DMS79 treated with DMSO at 0.1 percent for 48 hours (cell line): Measurements from ENCODE around the gene C16orf89.
"Not testable (repeated sequence)": the region's sequence is repeated elsewhere in the genome, so short reads cannot be mapped to it uniquely, and the experiment has no call there.

ENCODE experiments used
- DNase-seq: peaks from one replicate; lab custom pipeline; 2025; lab: John Stamatoyannopoulos, UW

C16orf89 gene

GRCh38 chr16:5065813-5066212 is at the start of gene C16orf89:
Gene C16orf89 (minus strand): TSS chr16:5065956. CDS start chr16:5065908, 48 bp downstream.
- DNase-seq: peak; percentile 32

- DNase-seq: not testable (repeated sequence)
Observed at GRCh38 chr16:5110933-5111332, 45.2 kb upstream of the C16orf89 start.

- no peak for DNase-seq
Observed at GRCh38 chr16:5108505-5109158, 42.9 kb upstream of the C16orf89 start.

GRCh38 chr16:5105039-5105438 is 39.3 kb upstream of the C16orf89 start:
- peak; percentile 37 for DNase-seq

- peak; percentile 65 for DNase-seq
Observed at GRCh38 chr16:5103296-5104032, 37.7 kb upstream of the C16orf89 start.

- DNase-seq: peak; percentile 67
Observed at GRCh38 chr16:5099174-5099573, 33.4 kb upstream of the C16orf89 start.

- DNase-seq: peak; percentile 44
Observed at GRCh38 chr16:5098221-5099159, 32.7 kb upstream of the C16orf89 start.

GRCh38 chr16:5097470-5098220 is 31.9 kb upstream of the C16orf89 start, which contains the start of gene EEF2KMT:
Gene EEF2KMT (minus strand): TSS chr16:5097795. CDS start chr16:5097739, 56 bp downstream.
- peak; percentile 97 for DNase-seq

- not testable (repeated sequence) for DNase-seq
Observed at GRCh38 chr16:5097061-5097469, 31.3 kb upstream of the C16orf89 start.

- DNase-seq: not testable (repeated sequence)
Observed at GRCh38 chr16:5096437-5097060, 30.8 kb upstream of the C16orf89 start.

GRCh38 chr16:5095145-5095830 is 29.5 kb upstream of the C16orf89 start:
- DNase-seq: not testable (repeated sequence)

GRCh38 chr16:5093746-5094145 is 28.0 kb upstream of the C16orf89 start:
- not testable (repeated sequence) for DNase-seq

GRCh38 chr16:5093081-5093480 is 27.3 kb upstream of the C16orf89 start:
- DNase-seq: not testable (repeated sequence)

GRCh38 chr16:5090592-5090991 is 24.8 kb upstream of the C16orf89 start:
- DNase-seq: not testable (repeated sequence)

- DNase-seq: not testable (repeated sequence)
Observed at GRCh38 chr16:5089911-5090555, 24.3 kb upstream of the C16orf89 start.

- DNase-seq: not testable (repeated sequence)
Observed at GRCh38 chr16:5088936-5089335, 23.2 kb upstream of the C16orf89 start.

- not testable (repeated sequence) for DNase-seq
Observed at GRCh38 chr16:5088086-5088790, 22.5 kb upstream of the C16orf89 start.

GRCh38 chr16:5085716-5086115 is 20.0 kb upstream of the C16orf89 start:
- not testable (repeated sequence) for DNase-seq

- not testable (repeated sequence) for DNase-seq
Observed at GRCh38 chr16:5084802-5085201, 19.0 kb upstream of the C16orf89 start.
